Fibroblast of peridontal ligament (primary cell): ENCODE data around the gene NAPA.
A peak's percentile ranks its signal among the peaks of the same experiment; 100 is the strongest.

Experiments used
- DNase-seq: peaks from one replicate; pipeline ENCODE4 v3.0.0-alpha.2; 2010; ENCODE audit errors: extremely low read depth

Gene NAPA

GRCh38 chr19:47523473-47523872 is 8.6 kb upstream of the NAPA start:
- DNase-seq, result no peak

DNA sequence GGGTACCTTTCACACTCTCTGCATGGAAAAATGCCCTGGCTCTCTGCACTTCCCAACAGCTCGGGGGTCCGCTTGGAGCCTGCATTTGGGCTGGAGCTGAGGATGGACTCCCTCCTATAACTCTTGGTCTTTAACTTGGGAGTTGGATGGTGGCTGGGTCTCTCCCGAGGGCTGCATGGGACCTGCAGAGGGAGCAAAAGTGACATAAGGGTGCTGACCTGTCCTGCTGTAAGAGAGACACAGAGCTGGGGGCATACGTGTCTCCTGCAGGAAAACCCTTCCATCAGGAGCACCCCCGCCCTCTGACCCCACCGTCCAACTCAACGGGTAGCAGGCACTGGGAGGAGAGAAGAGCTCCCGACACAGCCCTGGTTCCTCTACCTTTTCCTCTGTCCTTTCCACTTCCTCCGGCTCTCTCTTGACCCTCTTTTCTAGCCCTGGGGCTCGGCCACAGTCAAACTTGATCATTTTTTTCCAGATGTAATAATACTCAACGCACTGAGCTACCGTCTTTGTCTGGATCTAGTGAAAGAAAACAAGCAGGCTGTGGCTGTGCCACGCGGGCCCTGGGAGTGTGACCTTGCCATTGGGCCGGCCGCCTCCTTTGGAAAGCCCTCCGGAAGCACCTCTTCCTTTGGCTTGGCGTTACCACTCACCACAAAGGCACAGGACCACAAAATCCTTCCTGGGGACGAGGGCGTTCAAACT is 6.8 kb upstream of the NAPA start:
- no peak for DNase-seq

DNA sequence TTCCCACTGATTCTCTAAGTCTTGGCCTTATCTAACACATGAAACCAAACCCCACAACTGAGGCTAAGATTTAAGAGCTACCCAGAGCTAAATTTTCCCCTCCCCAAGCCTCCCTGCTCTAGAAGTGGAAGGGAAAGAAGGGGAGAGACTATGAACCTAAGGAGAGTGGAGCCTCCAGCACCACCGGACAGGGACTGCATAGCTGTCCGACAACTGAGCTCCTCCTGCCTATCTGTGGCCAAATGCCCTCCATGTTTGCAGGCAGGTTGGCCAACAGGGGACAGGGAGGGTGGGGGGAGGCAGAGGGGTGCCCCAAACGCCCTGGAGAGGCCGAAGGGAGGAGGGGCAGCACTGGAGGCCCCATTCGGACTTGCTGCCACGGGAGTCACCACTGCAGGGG is 6.0 kb upstream of the NAPA start:
- DNase-seq, result no peak

DNA sequence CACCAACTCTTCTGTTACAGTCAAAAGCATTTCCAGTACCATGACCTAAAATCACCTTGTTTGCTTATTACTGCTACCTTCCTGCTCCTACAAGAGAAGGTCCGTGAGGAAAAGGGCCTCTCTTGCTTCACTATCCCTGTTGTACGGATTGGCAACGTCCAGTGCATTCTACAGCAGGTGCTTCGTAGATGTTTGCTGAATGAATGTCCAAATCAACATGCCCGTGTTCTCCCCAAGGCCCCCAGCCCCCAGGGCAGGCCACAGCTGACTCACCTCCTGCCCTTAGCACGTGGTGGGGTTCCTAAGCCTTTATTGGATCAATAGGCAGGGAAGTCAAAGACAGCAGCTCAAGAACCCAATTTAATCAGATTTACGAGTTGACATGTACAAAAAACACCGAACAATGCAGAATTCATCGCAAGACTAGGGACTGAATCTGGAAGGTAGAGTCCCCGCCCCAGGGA is 5.5 kb upstream of the NAPA start:
- DNase-seq, result no peak

DNA sequence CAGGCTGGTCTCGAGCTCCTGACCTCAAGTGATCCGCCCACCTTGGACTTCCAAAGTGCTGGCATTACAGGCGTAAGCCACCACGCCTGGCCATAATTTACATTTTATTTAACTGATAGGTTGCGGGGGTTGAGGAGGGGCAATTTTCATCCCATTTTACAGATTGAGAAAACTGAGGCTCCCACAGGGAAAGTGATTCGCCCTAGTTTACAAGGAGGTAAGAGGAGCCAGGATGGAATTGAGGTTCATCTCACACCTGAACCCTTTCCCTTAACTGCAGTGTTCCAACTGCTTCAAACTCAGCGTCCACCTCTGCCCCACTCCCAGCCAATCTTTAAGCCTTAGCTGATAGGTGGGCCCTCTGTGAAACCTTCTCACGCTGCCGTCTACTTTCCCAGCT is 4.0 kb upstream of the NAPA start:
- DNase-seq, result no peak

GRCh38 chr19:47518139-47518538 is 3.3 kb upstream of the NAPA start:
- no peak for DNase-seq

DNA sequence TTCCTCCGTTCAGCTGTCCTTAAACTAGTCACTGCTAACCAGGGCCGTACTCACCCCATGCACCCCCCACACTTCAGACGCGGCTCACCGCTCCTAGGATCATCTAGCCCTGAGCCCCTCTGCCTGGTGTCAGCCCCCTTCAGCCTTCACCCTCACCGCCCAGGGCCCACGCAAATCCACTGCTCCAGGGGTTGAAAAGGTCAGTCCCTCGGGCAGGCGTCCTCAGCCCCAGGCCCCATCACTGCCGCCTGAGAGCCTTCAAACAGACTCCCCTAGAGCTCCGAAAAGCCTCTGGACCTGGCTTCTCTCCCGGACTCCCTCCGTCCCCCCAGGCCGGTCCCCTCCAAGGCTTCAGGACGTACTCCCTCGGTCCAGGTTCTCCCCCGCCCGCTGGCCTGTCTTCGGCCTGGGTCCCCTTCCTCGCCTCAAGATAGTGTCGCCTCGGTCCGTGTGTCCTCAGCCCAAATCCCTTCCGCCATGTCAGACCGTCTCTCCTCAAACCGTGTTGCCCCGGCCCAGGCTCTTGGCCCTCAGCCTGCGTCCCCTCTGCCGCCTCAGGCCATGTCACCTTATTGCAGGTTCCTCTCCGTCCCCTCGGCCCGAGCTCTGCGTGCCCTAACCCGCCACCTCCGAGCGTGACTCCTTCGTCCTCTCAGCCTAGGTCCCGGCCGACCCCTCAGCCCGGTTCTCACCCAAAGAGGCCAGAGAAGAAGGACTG is 553 bp downstream of the NAPA start:
- no peak for DNase-seq

DNA sequence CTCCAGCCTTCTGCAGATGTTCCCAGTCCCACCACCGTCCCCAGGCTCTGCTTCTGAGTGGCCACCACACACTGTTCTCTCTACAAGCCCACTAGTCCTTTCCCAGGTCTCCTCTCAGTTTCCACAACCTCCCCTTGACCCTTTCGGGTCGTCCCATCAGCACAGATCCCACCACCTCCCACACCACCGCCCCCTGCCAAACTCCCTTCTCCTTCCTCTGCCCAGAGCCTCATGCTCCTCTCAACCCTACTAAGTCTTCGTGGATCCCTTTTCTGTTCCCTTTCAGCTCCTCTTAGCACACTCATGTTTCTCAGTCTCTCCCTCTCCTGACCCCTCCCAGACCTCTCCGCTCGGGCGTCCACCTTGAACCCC is 1.9 kb downstream of the NAPA start:
- no peak for DNase-seq

- peak; percentile 75 for DNase-seq
Measured at GRCh38 chr19:47512183-47512947, 2.5 kb downstream of the NAPA start.

DNA sequence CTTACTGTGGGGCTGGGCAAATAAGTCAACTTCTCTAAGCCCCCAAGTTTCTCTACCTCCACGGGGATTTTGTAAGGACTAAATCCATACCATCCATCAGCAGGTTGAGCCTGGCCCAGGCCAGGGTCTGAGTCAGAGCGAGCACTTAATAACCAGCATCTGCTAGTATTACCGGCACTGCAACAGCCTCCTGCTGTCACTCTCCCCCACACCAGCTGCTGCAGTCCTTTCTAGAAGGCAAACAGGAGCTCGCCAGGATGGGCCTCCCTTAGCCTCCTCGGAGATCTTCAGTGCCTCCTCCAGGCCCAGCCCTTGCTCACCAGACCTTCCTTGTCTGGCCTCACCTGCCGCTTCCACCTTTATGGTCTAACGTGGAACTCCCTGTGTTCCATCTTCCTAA is 3.2 kb downstream of the NAPA start:
- no peak for DNase-seq

GRCh38 chr19:47511128-47511517 is 3.7 kb downstream of the NAPA start:
- no peak for DNase-seq

GRCh38 chr19:47510516-47511127 is 4.2 kb downstream of the NAPA start:
- DNase-seq, result no peak

GRCh38 chr19:47509973-47510372 is 4.9 kb downstream of the NAPA start:
- DNase-seq, result no peak

- DNase-seq, result no peak
Measured at GRCh38 chr19:47509170-47509847, 5.6 kb downstream of the NAPA start.

GRCh38 chr19:47508721-47509120 is 6.1 kb downstream of the NAPA start:
- no peak for DNase-seq

GRCh38 chr19:47507924-47508553 is 6.8 kb downstream of the NAPA start:
- DNase-seq, result no peak

DNA sequence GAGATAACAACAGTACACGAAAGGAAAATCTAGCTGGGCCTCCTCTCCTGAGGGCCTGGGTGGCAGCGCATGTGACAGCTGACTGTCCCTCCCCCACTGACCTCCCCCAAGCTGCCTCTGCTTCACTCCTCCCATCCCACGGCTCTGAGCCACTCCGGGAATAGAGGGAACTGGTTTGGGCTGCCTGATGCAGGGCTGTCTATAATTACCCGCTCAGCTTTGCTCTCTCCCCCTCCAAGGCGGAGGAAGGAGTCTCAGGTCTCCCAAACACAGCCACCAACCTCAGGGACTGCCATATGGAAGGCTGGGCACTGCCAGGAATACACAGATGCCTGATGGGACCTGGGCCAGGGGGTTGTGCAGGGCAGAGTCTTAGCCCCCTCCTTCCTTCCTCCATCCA is 7.9 kb downstream of the NAPA start:
- DNase-seq, result no peak

- DNase-seq, result no peak
Measured at GRCh38 chr19:47506459-47506858, 8.4 kb downstream of the NAPA start.

- no peak for DNase-seq
Measured at GRCh38 chr19:47505506-47505905, 9.4 kb downstream of the NAPA start.

DNA sequence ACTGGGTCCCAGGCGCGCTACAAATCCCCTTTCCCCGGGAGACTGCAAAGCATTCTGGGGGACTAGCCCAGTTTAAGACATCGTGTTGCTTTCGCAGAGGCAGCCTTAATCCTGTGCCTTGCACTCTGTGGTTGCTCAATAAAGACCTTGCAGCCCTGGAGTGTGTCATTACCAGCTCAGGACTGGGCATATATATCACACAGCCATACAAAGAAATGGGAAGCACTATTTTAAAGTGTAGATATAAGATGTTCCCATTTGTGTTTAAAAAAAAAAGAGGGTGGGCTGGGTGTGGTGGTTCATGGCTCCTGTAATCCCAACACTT is 11.1 kb downstream of the NAPA start:
- no peak for DNase-seq

GRCh38 chr19:47503130-47503825 is 11.6 kb downstream of the NAPA start:
- DNase-seq, result no peak
